GF-D8 (cell line): Measurements from ENCODE around the gene MICAL3.
A peak's percentile ranks its signal among the peaks of the same experiment; 100 is the strongest.
"Not testable (repeated sequence)": the region's sequence is repeated elsewhere in the genome, so short reads cannot be mapped to it uniquely, and the experiment has no call there.

Source experiments
- DNase-seq: peaks from one replicate; lab custom pipeline; 2025; lab: John Stamatoyannopoulos, UW

MICAL3 gene

GRCh38 chr22:18031695-18032454 lies 7.5 kb upstream of the MICAL3 start:
- DNase-seq: no peak

- no peak for DNase-seq
These were observed 5.4 kb upstream of the MICAL3 start for GRCh38 chr22:18029686-18030267.

DNA sequence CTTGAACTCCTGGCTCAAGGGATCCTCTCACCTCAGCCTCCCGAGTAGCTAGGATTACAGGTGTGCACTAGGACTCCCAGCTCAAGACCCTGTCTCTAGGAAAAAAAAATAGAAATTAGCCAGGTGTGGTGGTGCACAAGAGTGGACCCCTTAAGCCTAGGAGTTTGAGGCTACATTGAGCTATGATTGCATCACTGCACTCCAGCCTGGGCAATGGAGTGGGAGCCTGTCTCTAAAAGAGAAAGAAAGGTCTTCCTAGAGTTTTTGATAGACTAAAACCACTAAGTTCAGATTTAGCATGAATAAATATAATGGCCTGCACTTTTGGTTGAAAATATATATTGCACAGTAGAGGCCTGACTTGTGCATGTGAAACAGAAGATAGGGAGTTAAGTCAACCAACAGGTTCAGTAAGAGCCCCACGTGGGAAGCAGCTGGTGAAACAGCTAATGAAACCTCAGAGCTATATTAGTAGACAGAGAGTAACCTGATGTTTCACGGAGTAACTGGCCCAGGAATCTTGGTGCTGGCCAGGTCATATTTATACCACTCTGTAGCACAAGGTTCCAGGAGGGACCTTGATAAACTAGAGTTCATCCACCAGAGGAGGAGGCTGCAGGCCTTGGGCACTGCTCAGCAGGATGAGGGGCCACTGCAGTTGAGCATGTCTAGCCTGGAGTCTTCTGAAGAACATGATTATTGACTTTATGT lies 4.6 kb upstream of the MICAL3 start:
- no peak for DNase-seq

DNA sequence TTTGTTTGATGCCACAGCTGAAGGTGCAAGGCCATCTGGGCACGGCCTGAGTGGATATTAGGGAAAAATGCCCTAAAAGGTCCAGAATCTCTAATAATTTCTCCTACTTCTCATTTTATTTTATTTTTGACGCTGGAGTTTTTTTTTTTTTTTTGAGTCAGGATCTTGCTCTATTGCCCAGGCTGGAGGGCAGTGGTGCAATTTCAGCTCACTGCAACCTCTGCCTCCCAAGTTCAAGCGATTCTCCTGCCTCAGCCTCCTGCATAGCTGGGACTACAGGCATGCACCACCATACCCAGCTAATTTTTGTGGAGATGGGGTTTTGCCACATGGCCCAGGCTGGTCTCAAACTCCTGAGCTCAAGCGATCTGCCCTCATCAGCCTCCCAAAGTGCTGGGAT lies 1.5 kb upstream of the MICAL3 start:
- not testable (repeated sequence) for DNase-seq

DNA sequence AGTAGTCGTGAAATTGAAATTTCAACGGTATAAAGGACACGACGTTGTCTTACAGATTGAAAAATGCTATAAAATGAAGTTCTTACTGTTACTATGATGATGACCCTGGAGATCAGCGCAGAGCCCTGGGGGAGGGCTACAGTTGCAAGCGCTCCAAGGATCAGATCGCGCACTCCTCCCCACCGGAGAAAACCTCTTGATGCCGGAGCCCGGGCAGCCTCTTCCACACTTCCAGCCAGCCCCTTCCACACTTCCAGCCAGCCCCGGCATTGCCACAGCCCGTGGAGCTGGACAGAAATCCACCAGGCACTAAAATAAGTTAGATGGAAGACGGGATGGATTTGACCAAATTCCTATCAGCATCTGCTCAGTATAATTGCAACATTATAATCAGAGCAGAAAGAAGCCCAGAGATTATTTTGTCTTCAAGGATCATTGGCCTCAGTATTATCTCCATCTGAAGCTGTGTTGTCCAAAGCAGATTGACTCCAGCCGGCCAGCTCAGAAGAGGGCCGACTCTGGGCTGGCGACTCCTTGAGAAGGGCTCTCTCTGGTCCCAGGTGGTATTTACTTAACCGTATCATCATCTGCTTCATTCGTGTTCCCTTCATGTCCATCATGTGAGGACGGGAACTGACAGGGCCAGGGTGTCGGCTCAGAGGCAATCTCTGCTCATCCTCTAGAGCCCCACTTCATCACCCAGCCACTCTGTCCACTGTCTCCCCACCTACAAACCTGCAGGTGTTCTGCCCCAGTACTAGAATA lies 777 bp upstream of the MICAL3 start:
- no peak for DNase-seq

DNA sequence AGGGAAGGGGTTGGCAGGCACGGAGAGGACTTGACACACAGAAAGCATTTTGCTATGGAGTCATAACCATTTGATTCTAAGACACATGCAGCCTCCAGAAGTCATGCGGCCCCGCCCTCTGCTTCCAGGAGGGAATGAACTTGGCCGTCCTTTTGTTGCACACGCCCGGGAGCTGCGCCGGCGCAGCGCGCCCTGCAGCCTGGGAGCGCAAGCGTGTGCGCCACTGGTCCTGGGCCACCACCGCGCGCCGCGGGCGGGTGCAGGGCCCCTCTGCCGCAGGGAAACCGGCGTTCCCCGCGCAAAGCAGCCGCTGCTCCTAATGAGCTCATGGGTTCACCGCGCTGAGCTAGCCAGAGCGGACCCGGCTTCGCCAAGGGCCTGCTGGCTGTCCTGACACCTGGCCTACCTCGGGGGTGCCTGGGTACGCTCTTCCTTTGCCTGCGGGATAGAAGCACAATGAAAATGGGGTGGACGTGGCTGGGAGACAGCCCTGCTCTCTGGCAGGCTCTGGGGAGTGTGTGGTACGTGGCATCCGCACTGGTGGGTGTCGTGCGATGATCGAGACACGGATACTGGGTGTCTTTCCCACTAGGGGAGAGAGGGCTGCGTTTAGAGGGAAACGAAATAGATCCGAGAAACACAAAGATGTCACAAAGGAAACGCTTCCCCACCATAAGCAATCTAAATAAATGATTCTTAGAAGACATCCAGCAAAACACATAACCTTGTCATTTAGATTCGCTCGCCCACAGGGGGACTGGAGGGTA lies 669 bp downstream of the MICAL3 start:
- no peak for DNase-seq

DNA sequence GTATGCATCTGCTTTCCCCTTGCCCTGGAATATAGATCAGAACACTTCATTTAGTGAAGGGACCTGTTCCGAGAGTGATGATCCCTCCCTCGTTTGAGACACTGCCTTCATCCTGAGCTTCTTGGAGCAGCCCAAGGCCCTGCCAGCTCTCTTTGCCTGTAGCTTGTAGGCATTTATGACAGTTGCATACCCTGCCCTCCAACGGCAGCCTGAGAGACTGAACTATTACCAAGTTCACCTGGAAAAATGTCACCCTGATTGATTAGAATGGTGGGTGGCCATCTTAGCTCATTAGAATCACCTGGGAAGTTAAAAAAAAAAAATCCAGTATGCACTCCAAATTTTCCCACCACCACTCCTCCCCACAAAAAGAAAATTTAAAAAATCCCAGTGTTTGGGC lies 1.5 kb downstream of the MICAL3 start:
- no peak for DNase-seq

DNA sequence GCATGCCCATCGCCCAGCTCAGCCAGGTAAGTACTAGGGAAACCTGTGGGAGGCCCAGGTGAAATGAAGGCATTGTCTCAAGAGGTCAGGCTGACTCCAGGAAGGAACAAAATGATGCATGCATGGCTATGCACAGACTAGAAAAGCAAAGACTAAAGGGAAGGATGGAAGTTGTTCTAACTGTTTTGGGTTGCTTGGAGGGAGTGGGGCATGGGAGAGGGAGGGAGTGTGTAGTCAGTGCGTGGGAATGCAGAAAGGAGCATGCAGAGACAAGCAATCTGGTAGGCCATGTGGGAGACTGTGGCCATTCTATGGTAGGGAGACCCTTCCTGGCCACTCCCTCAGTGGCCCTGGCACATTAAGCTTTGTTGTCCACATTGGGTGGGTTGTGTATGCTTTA lies 2.9 kb downstream of the MICAL3 start:
- no peak for DNase-seq

- DNase-seq: not testable (repeated sequence)
These were observed 3.6 kb downstream of the MICAL3 start for GRCh38 chr22:18020743-18021142.

DNA sequence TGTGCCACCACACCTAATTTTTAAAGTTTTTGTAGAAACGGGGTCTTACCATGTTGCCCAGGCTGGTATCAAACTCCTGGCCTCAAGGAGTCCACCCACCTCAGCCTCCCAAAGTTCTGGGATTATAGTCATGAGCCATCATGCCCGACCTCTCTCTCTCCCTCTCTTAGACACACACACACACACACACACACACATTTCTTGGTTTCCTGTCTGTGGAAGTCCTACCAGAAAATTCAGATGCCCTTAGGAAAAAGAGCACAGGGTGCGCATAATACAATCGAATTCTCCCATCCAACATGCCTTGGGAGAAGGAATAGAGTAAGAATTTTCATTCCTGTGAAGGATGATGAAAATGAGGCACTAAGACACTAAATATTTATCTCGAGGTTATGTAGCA lies 10.4 kb downstream of the MICAL3 start:
- no peak for DNase-seq

DNA sequence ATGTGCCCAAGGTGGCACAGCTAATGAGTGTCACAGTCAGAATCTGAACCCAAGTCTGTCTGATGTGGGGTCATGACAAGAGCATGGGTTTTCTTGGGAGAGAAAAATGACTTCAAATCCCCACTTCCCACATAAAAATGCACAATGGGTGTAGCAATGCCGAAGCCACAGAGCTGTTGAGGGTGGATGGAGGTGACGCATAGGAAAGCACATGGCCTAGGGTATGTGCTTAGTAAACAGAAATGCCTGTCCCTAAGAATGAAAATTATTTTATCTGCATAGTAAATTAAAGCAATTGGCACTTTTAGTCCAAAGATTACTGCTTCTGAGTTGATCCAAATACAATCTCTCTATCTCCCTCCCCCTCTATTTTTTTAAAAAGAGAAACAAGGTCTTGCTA lies 10.9 kb downstream of the MICAL3 start:
- no peak for DNase-seq

DNA sequence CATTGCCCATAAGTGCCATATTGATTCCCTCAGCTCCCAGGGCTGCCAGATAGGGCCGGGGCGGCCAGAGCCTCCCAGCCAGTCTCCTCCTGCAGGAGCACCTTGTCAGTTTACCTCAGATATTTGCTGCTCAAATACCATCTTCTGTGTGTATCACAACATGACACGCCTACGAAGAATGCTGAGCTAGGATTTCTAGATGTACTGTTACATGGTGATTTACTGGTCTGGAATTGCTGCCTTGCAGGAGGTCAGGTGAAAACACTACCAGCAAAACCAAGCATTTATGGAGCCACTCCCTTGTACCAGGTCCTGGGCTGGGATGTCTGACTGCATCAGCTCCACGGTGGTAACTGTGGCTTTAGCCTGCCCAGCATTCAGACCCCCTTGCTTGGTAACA lies 11.8 kb downstream of the MICAL3 start:
- DNase-seq: no peak

DNA sequence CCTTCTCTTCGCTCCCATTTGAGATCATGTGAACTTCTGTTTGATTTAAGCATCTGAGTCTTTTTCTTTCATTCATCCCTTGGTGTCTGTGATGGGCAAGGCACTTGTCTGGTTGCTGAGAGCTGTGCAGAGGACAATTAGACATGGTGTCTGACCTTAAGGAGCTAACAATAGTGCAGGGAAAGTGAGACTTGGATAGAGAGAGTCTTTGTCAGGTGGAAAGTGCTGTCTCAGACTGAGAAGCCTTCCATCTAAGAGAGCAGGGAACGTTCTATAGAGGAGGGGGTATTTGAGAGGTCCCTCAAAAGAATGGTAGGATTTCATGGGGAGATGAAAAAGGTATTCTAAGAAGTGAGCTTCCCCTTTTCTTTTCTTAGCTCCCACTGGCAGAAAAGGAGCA lies 14.1 kb downstream of the MICAL3 start:
- DNase-seq: no peak

DNA sequence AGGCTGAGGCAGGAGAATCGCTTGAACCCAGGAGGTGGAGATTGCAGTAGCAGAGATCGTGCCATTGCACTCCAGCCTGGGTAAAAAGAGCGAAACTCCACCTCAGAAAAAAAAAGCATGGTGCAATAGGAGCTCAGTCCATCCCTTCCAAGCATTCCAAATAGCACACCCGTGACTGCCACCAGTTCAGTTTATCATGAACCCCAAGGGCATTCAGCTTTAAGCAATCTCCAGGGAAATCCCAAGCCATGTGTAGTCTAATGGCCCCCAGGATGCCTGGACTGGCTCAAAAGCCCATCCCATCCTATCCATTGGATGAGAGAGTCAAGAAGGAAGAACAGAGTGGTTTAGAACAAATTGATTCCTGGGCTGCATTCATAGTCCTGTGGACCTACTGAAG lies 16.2 kb downstream of the MICAL3 start:
- no peak for DNase-seq

DNA sequence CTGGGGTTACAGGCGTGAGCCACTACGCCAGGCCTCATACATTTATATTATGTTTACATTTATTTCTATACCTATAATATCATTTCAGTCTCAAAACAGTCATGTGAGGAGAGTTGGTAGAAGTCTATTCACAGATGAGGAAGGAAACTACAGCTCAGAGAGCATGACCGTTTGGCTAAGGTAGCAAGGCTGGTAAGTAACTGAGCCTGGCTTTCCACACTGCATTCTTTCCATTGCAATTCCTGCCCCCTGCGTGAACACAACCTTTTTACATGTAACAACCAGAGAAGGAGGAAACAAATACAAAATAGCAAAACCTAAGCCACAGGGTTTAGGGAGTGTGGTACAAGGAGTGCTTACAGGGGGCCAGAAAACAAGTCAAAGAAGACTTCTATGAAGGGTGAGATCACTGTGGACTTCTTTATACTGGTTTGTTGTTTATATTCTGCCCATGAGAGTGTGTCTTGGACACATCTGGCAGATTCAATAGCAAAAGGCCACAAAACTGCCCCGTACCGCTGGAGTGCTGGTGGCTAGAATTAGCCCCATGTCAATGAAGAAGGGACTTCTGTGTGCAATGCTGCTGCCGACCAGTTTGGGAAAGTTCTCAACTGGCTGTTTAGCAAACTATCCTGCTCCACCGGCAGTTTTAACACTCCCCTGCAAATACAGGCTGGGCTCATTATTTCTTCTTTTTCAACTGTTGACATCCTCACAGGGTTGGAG lies 19.0 kb downstream of the MICAL3 start:
- DNase-seq: peak; percentile 30

GRCh38 chr22:18001894-18002315 lies 22.5 kb downstream of the MICAL3 start:
- DNase-seq: not testable (repeated sequence)

GRCh38 chr22:18001040-18001893 lies 23.1 kb downstream of the MICAL3 start:
- DNase-seq: peak; percentile 96

- DNase-seq: no peak
These were observed 23.8 kb downstream of the MICAL3 start for GRCh38 chr22:18000441-18001039.

DNA sequence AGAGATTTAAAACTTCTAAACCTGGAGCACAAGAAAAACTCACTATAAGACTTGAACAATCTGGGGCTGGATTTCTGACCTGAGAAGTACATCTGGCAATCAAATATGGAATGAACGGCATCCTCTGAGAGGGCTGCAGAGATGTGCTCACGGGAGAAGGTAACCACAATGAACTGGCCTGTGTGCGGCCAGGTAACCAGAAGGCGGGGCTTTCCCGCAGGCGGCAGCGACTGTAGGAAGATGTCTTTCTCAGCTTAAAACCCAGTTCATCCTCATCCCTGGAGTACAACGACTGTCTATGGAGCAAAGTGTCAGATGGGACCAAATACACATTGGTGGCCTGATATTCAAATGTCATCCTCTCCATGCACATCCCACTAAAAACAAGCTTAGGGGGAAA lies 24.5 kb downstream of the MICAL3 start:
- no peak for DNase-seq

- no peak for DNase-seq
These were observed 25.4 kb downstream of the MICAL3 start for GRCh38 chr22:17998913-17999312.
